ENCODE results near the gene CYFIP2.

The CYFIP2 gene

GRCh38 chr5:157384971-157385709 lies 119.2 kb downstream of the CYFIP2 start:
- Histone ChIP-seq H3K9me3 (ENCODE audit: low read length) (no peaks in the 10 kb centered on the region), H3K4me1 (ENCODE audit: insufficient read depth, low read length, severe bottlenecking) (no peaks in the 10 kb centered on the region), H3K36me3 (ENCODE audit: insufficient read depth, low read length) (peaks cover 92% of the 10 kb centered on the region), H3K27ac (ENCODE audit: low read depth, low read length, poor library complexity, severe bottlenecking) (no peak overlapping the region), H3K27me3 (ENCODE audit: insufficient read depth, low read length) (no peaks in the 10 kb centered on the region), H4K20me1 (ENCODE audit: insufficient read depth, low read length) (no peaks in the 10 kb centered on the region), H3F3A (ENCODE audit: insufficient read depth, low read length) (no peaks in the 10 kb centered on the region), H3K4me3 (ENCODE audit: low read depth, low read length, poor library complexity, severe bottlenecking) (no peak overlapping the region), H3K9ac (ENCODE audit: low read length) (no peak overlapping the region), H2AFZ (ENCODE audit: low read length) (no peak overlapping the region), H3K79me2 (ENCODE audit: insufficient read depth, low read length) (no peaks in the 10 kb centered on the region), H3K4me2 (ENCODE audit: low read length) (no peak overlapping the region), H3K9me2 (ENCODE audit: low read depth, low read length) (no peaks in the 10 kb centered on the region)
- TF ChIP-seq EZH2 (IDR thresholded peaks at IDR 0.05; ENCODE audit: borderline replicate concordance, low read length) (no peak), CTCF (IDR thresholded peaks at IDR 0.05; ENCODE audit: low read length) (no peak)

- TF ChIP-seq CTCF (IDR thresholded peaks at IDR 0.05; ENCODE audit: low read length) (no peak), EZH2 (IDR thresholded peaks at IDR 0.05; ENCODE audit: borderline replicate concordance, low read length) (no peak)
- Histone ChIP-seq H4K20me1 (ENCODE audit: insufficient read depth, low read length) (no peaks in the 10 kb centered on the region), H2AFZ (ENCODE audit: low read length) (no peak overlapping the region), H3K4me3 (ENCODE audit: low read depth, low read length, poor library complexity, severe bottlenecking) (no peak overlapping the region), H3K9ac (ENCODE audit: low read length) (no peak overlapping the region), H3K27me3 (ENCODE audit: insufficient read depth, low read length) (no peaks in the 10 kb centered on the region), H3K4me1 (ENCODE audit: insufficient read depth, low read length, severe bottlenecking) (no peaks in the 10 kb centered on the region), H3K27ac (ENCODE audit: low read depth, low read length, poor library complexity, severe bottlenecking) (no peak overlapping the region), H3K4me2 (ENCODE audit: low read length) (no peak overlapping the region), H3K36me3 (ENCODE audit: insufficient read depth, low read length) (peaks cover 96% of the 10 kb centered on the region), H3K9me2 (ENCODE audit: low read depth, low read length) (no peaks in the 10 kb centered on the region), H3K79me2 (ENCODE audit: insufficient read depth, low read length) (no peaks in the 10 kb centered on the region), H3F3A (ENCODE audit: insufficient read depth, low read length) (no peaks in the 10 kb centered on the region), H3K9me3 (ENCODE audit: low read length) (no peaks in the 10 kb centered on the region)
Observed at GRCh38 chr5:157387041-157387563, 121.2 kb downstream of the CYFIP2 start.

DNA sequence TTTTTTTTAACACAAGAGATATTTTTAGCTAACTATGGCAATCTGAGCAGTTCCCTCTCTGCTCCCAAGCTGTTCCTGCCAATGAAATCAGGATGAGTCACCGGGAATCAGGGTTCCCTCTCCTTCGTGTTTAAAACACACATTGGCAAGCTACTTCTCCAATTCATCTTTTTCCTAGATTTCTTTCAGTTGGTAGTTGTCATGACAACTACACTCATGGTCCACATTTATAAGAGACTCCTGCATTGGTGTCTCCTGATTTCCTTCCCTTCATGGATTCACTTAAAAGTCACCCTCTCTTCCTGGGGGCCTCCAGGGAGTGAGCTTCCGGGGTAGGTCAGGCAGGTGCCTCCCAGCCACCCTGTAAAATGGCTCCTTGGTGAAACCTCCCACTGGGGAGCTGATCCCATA lies 121.8 kb downstream of the CYFIP2 start:
- Histone ChIP-seq H3K36me3 (ENCODE audit: insufficient read depth, low read length) (peaks cover 96% of the 10 kb centered on the region), H3K27ac (ENCODE audit: low read depth, low read length, poor library complexity, severe bottlenecking) (no peak overlapping the region)
- TF ChIP-seq EZH2 (IDR thresholded peaks at IDR 0.05; ENCODE audit: borderline replicate concordance, low read length) (no peak), CTCF (IDR thresholded peaks at IDR 0.05; ENCODE audit: low read length) (no peak)

More for the DNA sequence above, 121.8 kb downstream of the CYFIP2 start:
- Histone ChIP-seq H3K79me2 (ENCODE audit: insufficient read depth, low read length) (no peaks in the 10 kb centered on the region), H3K4me3 (ENCODE audit: low read depth, low read length, poor library complexity, severe bottlenecking) (no peak overlapping the region), H3K4me2 (ENCODE audit: low read length) (no peak overlapping the region), H3K27me3 (ENCODE audit: insufficient read depth, low read length) (no peaks in the 10 kb centered on the region), H3K9ac (ENCODE audit: low read length) (no peak overlapping the region), H3K9me3 (ENCODE audit: low read length) (no peaks in the 10 kb centered on the region), H3K4me1 (ENCODE audit: insufficient read depth, low read length, severe bottlenecking) (no peaks in the 10 kb centered on the region), H2AFZ (ENCODE audit: low read length) (no peak overlapping the region), H3F3A (ENCODE audit: insufficient read depth, low read length) (no peaks in the 10 kb centered on the region), H3K9me2 (ENCODE audit: low read depth, low read length) (no peaks in the 10 kb centered on the region), H4K20me1 (ENCODE audit: insufficient read depth, low read length) (no peaks in the 10 kb centered on the region)
